B cell (primary cell): ENCODE data around the gene SPTB. TPM values are rescaled to one million over a fixed set of nuclear protein-coding genes. Genes with fewer than 3 reads are reported as not detected.

ENCODE experiments used
- ATAC-seq: fragments of 200-7000 bp; cut with Tn5 transposase; one replicate; pipeline ENCODE4 v1.10.0; 2021; ENCODE audit warnings: low read depth, mild to moderate bottlenecking, moderate number of reproducible peaks, moderate library complexity
- CTCF ChIA-PET: fragments of 350-600 bp; sonication (Branson Sonifier 250); formaldehyde crosslinking; loops from one replicate; lab custom pipeline; 2021; ENCODE audit warnings: antibody characterized with exemption, inconsistent platforms; lab: Charles Lee
- POLR2A ChIA-PET: fragments of 350-600 bp; sonication (Branson Sonifier 250); formaldehyde crosslinking; loops from one replicate; lab custom pipeline; 2021; ENCODE audit warnings: antibody characterized with exemption; lab: Charles Lee
- DNase-seq: peaks from one replicate; pipeline ENCODE4 v3.0.0; 2013
- H2AFZ ChIP-seq: 2 replicates; pipeline ENCODE4 v1.6.1; 2012; ENCODE audit warnings: mild to moderate bottlenecking, low read depth, low read length; ENCODE audit not compliant: insufficient read depth, poor library complexity, severe bottlenecking
- H3K27ac ChIP-seq, 2 donors: 1 replicate in 1 of 2; 2 replicates in 1 of 2; pipeline ENCODE4 v1.5.1; 2012 to 2013; ENCODE audit warnings: low read length in 2 of 2, mild to moderate bottlenecking in 2 of 2, moderate library complexity in 1 of 2
- H3K27me3 ChIP-seq, 4 experiments: fragments of 200-600 bp in 1 of 4; sonication (generic) in 1 of 4; replicated peaks in 1 of 4; 1 replicate in 2 of 4; 2 replicates in 2 of 4; pipeline versions ENCODE4 v1.6.1 to v1.7.0; 2013 to 2016; ENCODE audit warnings: low read length in 3 of 4, mild to moderate bottlenecking in 2 of 4, mixed read lengths in 1 of 4, moderate library complexity in 1 of 4; ENCODE audit not compliant: insufficient read depth in 4 of 4, control insufficient read depth in 3 of 4; ENCODE audit errors: control extremely low read depth in 1 of 4
- H3K36me3 ChIP-seq, 2 experiments: replicated peaks in 1 of 2; 1 replicate in 1 of 2; 2 replicates in 1 of 2; pipeline versions ENCODE4 v1.6.1 to v1.7.1; 2013; ENCODE audit warnings: low read length in 1 of 2; ENCODE audit not compliant: insufficient read depth in 2 of 2, control insufficient read depth in 1 of 2; ENCODE audit errors: control extremely low read depth in 1 of 2, extremely low read depth in 1 of 2
- H3K4me1 ChIP-seq, 2 donors: fragments of 200-600 bp in 1 of 2; sonication (generic) in 1 of 2; 1 replicate in 1 of 2; 2 replicates in 1 of 2; pipeline versions ENCODE4 v1.5.1 to v1.6.1; 2013 to 2017; ENCODE audit warnings: low read length in 2 of 2; ENCODE audit not compliant: control insufficient read depth in 2 of 2, insufficient read depth in 2 of 2
- H3K4me2 ChIP-seq: replicated peaks from 2 replicates; pipeline ENCODE3; 2012; ENCODE audit warnings: mild to moderate bottlenecking, low read depth, low read length; ENCODE audit not compliant: poor library complexity, severe bottlenecking
- H3K4me3 ChIP-seq, 5 experiments: fragments of 200-600 bp in 1 of 5; sonication (generic) in 1 of 5; 1 replicate in 3 of 5; 2 replicates in 2 of 5; pipeline versions ENCODE4 v1.5.1 to v1.7.0; 2011 to 2016; ENCODE audit warnings: low read length in 4 of 5, mild to moderate bottlenecking in 4 of 5, low read depth in 2 of 5, control low read depth in 1 of 5, moderate library complexity in 1 of 5; ENCODE audit not compliant: insufficient read depth in 1 of 5; ENCODE audit errors: control extremely low read depth in 1 of 5, extremely low read depth in 1 of 5
- H3K79me2 ChIP-seq: fragments of 200-600 bp; sonication (generic); one replicate; pipeline ENCODE4 v1.6.0; 2016; ENCODE audit warnings: low read length; ENCODE audit not compliant: control insufficient read depth, insufficient read depth
- H3K9ac ChIP-seq: fragments of 200-600 bp; sonication (generic); 2 replicates; pipeline ENCODE4 v1.6.1; 2017; ENCODE audit warnings: mild to moderate bottlenecking, low read length, moderate library complexity
- H3K9me3 ChIP-seq, 3 donors: one replicate each; pipeline versions ENCODE4 v1.6.1 to v1.7.1; 2013; ENCODE audit warnings: low read length in 2 of 3; ENCODE audit not compliant: control insufficient read depth in 2 of 3, insufficient read depth in 1 of 3; ENCODE audit errors: control extremely low read depth in 1 of 3
- H4K20me1 ChIP-seq: 2 replicates; pipeline ENCODE4 v1.6.0; 2012; ENCODE audit warnings: mild to moderate bottlenecking, low read length; ENCODE audit not compliant: insufficient read depth, control insufficient read depth, poor library complexity, severe bottlenecking
- H3K27ac Mint-ChIP-seq: one replicate; pipeline ENCODE4 v1.8.0; 2021; ENCODE audit warnings: mixed read lengths
- H3K27me3 Mint-ChIP-seq: one replicate; pipeline ENCODE4 v1.8.0; 2021; ENCODE audit warnings: mixed read lengths
- H3K4me1 Mint-ChIP-seq: one replicate; pipeline ENCODE4 v1.8.0; 2021; ENCODE audit warnings: mixed read lengths
- H3K4me3 Mint-ChIP-seq: one replicate; pipeline ENCODE4 v1.8.0; 2021; ENCODE audit warnings: mixed read lengths
- H3K9me3 Mint-ChIP-seq: one replicate; pipeline ENCODE4 v1.8.0; 2022; ENCODE audit warnings: mixed read lengths; ENCODE audit not compliant: insufficient read depth
- EZH2 ChIP-seq: IDR thresholded peaks from 2 replicates; pipeline ENCODE4 v1.6.1; 2012; ENCODE audit warnings: borderline replicate concordance, low read depth, mild to moderate bottlenecking, moderate library complexity, low read length; ENCODE audit not compliant: insufficient read depth, poor library complexity, severe bottlenecking
- WGBS: methylation state at CpG from one replicate; pipeline ENCODE4 v1.1.5; 2013; ENCODE audit warnings: missing lambda C conversion rate; ENCODE audit not compliant: insufficient coverage; 5-methylcytosine and 5-hydroxymethylcytosine counted together
- intact Hi-C: fragments of 100-400 bp; cut with micrococcal nuclease; formaldehyde crosslinking; loops from one replicate; pipeline ENCODE4 v1.10.0; 2022
- polyA plus RNA-seq: library from polyadenylated mRNA; depleted of rRNA; stranded (reverse); fragments of >200 nt; gene quantifications from 2 replicates; pipeline ENCODE4 v1.2.3, GENCODE V29; 2012
- total RNA-seq, 2 donors: library from RNA; stranded (reverse); fragments of 120-200 nt in 1 of 2; gene quantifications; 1 replicate in 1 of 2; 2 replicates in 1 of 2; pipeline versions ENCODE4 v1.2.3 to v1.2.4, GENCODE V29; 2013 to 2022
- TF ChIP-seq, protein P1 (sequence below): fragments of 200-600 bp; IDR thresholded peaks from one replicate; pipeline ENCODE4 v1.8.0; 2022; ENCODE audit warnings: antibody characterized with exemption, mild to moderate bottlenecking

SPTB gene
- total and polyA plus RNA-seq, 2 donors (not counting 1 experiment from before 2014, with no cell fraction given), result 0.12 TPM; not detected in 1

DNA sequence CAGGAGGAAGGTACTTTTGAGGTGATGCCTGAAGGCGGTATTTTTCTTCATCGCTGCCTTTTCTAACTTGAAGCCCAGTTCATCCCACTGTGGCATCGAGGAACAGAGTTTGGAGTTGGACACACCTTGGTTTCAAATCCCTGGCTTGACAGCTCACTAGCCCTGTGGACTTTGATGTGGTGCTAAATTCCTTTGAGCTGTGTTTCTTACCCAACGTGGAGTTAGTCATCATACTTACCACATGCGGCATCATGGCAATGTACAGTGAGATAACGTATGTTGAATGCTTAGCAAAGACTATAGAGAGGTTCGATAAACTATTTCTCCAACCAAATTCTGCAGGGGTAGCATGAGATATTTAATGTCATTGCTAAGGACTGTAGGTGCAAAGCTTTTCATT is 172.0 kb downstream of the SPTB start:
- Histone ChIP-seq H3K9ac (no peak overlapping the region), H3K9me3 (no peaks in the 10 kb centered on the region), H3K4me2 (no peak overlapping the region), H3K36me3 (no peaks in the 10 kb centered on the region), H3K27me3 (peaks cover 0 to 39% (median 17%) of the 10 kb centered on the region in 4 experiments), H3K4me1 (peaks cover 49 to 50% of the 10 kb centered on the region in 2 donors), H3K79me2 (no peaks in the 10 kb centered on the region), H2AFZ (no peak overlapping the region), H3K27ac (no peak overlapping the region), H4K20me1 (no peaks in the 10 kb centered on the region), H3K4me3 (no peak overlapping the region)
- POLR2A ChIA-PET, result no interaction called here
- Mint-ChIP-seq H3K4me3 (peak overlapping the region; percentile 13), H3K4me1 (peaks cover 47% of the 10 kb centered on the region), H3K9me3 (peaks cover 2% of the 10 kb centered on the region), H3K27me3 (peaks cover 47% of the 10 kb centered on the region), H3K27ac (no peak overlapping the region)
- intact Hi-C loops, result no loop called here
- CTCF ChIA-PET, result no interaction called here
- DNase-seq (no peak), ATAC-seq (no peak)
- TF ChIP-seq, protein P1, sequence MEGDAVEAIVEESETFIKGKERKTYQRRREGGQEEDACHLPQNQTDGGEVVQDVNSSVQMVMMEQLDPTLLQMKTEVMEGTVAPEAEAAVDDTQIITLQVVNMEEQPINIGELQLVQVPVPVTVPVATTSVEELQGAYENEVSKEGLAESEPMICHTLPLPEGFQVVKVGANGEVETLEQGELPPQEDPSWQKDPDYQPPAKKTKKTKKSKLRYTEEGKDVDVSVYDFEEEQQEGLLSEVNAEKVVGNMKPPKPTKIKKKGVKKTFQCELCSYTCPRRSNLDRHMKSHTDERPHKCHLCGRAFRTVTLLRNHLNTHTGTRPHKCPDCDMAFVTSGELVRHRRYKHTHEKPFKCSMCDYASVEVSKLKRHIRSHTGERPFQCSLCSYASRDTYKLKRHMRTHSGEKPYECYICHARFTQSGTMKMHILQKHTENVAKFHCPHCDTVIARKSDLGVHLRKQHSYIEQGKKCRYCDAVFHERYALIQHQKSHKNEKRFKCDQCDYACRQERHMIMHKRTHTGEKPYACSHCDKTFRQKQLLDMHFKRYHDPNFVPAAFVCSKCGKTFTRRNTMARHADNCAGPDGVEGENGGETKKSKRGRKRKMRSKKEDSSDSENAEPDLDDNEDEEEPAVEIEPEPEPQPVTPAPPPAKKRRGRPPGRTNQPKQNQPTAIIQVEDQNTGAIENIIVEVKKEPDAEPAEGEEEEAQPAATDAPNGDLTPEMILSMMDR, result no peak
- TF ChIP-seq EZH2, result no peak
- 95% methylated on average over 3 of the region's 7 CpGs for WGBS

DNA sequence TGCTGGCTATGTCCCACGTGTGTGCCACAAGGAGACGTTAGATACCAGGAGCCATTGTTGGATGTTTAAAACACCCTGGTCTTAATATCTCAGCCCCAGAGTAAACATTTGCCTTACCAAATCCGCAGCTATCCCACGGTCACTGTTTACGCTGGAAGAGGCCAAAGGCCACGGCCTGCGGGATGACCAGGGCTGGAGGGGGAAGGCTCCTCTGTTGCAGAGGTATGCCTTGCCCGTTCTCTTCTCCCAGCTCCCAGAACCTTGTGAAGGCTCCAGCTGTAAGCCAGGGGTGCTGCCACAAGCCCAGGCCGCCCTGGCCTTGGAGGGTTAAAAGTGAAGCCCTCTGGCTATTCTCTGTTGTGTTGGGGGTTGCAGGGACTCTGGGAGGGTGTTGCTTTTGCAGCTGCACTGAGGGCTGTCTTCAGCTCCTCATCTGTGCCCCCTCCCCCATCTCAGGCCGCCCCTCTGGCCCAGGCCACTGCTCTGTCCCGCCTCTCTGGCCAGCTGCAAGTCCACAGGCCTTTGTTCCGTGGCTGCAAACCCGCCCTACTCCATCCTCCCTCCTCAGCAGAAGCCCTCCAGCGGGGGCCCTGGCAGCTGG is 173.0 kb downstream of the SPTB start:
- Histone ChIP-seq H3K36me3 (no peaks in the 10 kb centered on the region), H3K79me2 (no peaks in the 10 kb centered on the region), H3K4me1 (peaks cover 51 to 52% of the 10 kb centered on the region in 2 donors), H3K9me3 (no peaks in the 10 kb centered on the region), H2AFZ (no peak overlapping the region), H3K9ac (no peak overlapping the region), H3K27ac (no peak overlapping the region), H3K27me3 (peaks cover 0 to 46% (median 21%) of the 10 kb centered on the region in 4 experiments), H4K20me1 (no peaks in the 10 kb centered on the region), H3K4me2 (no peak overlapping the region), H3K4me3 (no peak overlapping the region)
- POLR2A ChIA-PET, result no interaction called here
- CTCF ChIA-PET, result no interaction called here
- ATAC-seq (no peak), DNase-seq (no peak)
- intact Hi-C loops, result no loop called here
- Mint-ChIP-seq H3K4me3 (no peak overlapping the region), H3K4me1 (peaks cover 47% of the 10 kb centered on the region), H3K27me3 (peaks cover 53% of the 10 kb centered on the region), H3K9me3 (no peaks in the 10 kb centered on the region), H3K27ac (no peak overlapping the region)
- WGBS, result 93% methylated on average over 14 of the region's 14 CpGs
- no peak for TF ChIP-seq EZH2
- TF ChIP-seq, protein P1, result no peak
